ENCODE measurements around the gene ZNF785. TPM values are rescaled to one million over a fixed set of nuclear protein-coding genes. Genes with fewer than 3 reads are reported as not detected.
A peak's percentile ranks its signal among the peaks of the same experiment; 100 is the strongest.

The ZNF785 gene
- total RNA-seq, 1 experiment from 2014 or later, result 16.0 TPM

DNA sequence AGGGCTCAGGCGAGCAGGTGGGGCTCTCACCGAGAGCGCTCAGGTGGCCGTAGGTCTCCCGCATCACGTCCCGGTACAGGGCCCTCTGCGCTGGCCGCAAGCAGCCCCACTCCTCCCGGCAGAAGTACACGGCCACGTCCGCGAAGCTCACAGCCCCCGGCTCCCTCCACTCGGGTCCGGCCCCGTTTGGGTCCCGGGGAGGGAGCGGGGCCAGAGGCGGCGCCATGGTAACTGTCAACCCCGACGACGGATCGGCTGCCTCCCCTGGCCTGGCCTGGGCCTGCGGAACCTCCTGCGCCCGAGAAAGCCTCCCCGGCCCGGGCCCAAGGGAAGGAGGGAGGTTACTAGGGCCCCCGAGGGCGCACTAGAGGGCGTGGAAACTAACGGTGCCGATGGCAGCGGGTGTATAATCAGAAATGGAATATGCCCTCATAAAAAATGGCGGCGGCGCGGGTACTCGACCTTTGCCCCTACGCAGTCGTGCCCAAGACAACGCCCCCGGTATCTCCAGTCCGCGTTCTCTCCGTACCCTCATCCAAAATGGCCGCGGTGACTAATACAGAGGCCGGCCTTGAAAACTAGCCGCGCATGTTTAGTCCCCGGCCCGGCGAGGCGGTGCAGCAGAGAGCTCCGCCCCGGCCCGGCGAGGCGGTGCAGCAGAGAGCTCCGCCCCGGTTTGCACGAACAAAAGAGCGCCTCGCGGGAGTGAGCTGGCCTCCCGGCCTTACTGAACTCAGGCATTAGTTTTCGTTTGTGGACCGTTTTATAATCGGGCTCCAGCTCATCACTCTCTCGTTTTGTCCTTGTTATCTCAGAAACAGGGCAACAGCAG, 27.3 kb downstream of the ZNF785 start, which contains the start of gene ZNF764:
Gene ZNF764 (minus strand): TSS at position 418 of the 832 bp plus-strand sequence. CDS start 192 bp downstream, at position 226.
- ChIA-PET CTCF (interaction anchor here (0.5 to 2.8 kb wide), 19 partner anchors 8 to 446 kb away, joined by 3 to 39 read pairs (median 3); partner anchors contain the start of genes DCTPP1, ZNF688, ZNF689 and ZNF747), POLR2A (interaction anchor here (0.5 to 3.5 kb wide), 12 partner anchors 13 to 655 kb away, joined by 3 to 42 read pairs (median 4); partner anchors contain the start of genes DCTPP1, PRR14, ZNF48 and ZNF688)
- Mint-ChIP-seq H3K27me3 (ENCODE audit: low read depth) (peaks cover 17% of the 10 kb centered on the region), H3K4me1 (peaks cover 29% of the 10 kb centered on the region), H3K4me3 (peak within 1 kb of the TSS; percentile 77), H3K27ac (peak within 1 kb of the TSS; percentile 98), H3K36me3 (peaks cover 16% of the 10 kb centered on the region), H3K9me3 (no peaks in the 10 kb centered on the region)
- peak; percentile 96 for DNase-seq (ENCODE audit: low spot score)
- peak; percentile 94 for ATAC-seq
- TF ChIP-seq, protein P1, sequence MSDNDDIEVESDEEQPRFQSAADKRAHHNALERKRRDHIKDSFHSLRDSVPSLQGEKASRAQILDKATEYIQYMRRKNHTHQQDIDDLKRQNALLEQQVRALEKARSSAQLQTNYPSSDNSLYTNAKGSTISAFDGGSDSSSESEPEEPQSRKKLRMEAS (CRISPR knock-in tag; IDR thresholded peaks at IDR 0.05), result peak; percentile 70
- TF ChIP-seq NR2C2 (CRISPR knock-in tag; IDR thresholded peaks at IDR 0.05) (peak; percentile 91), TEAD1 (CRISPR knock-in tag; IDR thresholded peaks at IDR 0.05) (0 out of 2 replicates have a peak, but pooled peaks have one; percentile 8), FOXP1 (CRISPR knock-in tag; IDR thresholded peaks at IDR 0.05; ENCODE audit: borderline replicate concordance) (peak; percentile 68; the same call in 1 of the 2 replicates), ETV6 (CRISPR knock-in tag; IDR thresholded peaks at IDR 0.05) (peak; percentile 62), SMAD3 (CRISPR knock-in tag; IDR thresholded peaks at IDR 0.05; ENCODE audit: borderline replicate concordance) (no peak), SP1 (CRISPR knock-in tag; conservative IDR thresholded peaks at IDR 0.05) (peak; percentile 80), ZNF532 (CRISPR knock-in tag; IDR thresholded peaks at IDR 0.05; ENCODE audit: borderline replicate concordance) (no peak), ZNF232 (CRISPR knock-in tag; IDR thresholded peaks at IDR 0.05) (0 out of 2 replicates have a peak, but pooled peaks have one; percentile 41)
- TF ChIP-seq, protein P2, sequence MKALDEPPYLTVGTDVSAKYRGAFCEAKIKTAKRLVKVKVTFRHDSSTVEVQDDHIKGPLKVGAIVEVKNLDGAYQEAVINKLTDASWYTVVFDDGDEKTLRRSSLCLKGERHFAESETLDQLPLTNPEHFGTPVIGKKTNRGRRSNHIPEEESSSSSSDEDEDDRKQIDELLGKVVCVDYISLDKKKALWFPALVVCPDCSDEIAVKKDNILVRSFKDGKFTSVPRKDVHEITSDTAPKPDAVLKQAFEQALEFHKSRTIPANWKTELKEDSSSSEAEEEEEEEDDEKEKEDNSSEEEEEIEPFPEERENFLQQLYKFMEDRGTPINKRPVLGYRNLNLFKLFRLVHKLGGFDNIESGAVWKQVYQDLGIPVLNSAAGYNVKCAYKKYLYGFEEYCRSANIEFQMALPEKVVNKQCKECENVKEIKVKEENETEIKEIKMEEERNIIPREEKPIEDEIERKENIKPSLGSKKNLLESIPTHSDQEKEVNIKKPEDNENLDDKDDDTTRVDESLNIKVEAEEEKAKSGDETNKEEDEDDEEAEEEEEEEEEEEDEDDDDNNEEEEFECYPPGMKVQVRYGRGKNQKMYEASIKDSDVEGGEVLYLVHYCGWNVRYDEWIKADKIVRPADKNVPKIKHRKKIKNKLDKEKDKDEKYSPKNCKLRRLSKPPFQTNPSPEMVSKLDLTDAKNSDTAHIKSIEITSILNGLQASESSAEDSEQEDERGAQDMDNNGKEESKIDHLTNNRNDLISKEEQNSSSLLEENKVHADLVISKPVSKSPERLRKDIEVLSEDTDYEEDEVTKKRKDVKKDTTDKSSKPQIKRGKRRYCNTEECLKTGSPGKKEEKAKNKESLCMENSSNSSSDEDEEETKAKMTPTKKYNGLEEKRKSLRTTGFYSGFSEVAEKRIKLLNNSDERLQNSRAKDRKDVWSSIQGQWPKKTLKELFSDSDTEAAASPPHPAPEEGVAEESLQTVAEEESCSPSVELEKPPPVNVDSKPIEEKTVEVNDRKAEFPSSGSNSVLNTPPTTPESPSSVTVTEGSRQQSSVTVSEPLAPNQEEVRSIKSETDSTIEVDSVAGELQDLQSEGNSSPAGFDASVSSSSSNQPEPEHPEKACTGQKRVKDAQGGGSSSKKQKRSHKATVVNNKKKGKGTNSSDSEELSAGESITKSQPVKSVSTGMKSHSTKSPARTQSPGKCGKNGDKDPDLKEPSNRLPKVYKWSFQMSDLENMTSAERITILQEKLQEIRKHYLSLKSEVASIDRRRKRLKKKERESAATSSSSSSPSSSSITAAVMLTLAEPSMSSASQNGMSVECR (CRISPR knock-in tag; IDR thresholded peaks at IDR 0.05; ENCODE audit: borderline replicate concordance), result 0 out of 2 replicates have a peak, but pooled peaks have one; percentile 27
- TF ChIP-seq, protein P3, sequence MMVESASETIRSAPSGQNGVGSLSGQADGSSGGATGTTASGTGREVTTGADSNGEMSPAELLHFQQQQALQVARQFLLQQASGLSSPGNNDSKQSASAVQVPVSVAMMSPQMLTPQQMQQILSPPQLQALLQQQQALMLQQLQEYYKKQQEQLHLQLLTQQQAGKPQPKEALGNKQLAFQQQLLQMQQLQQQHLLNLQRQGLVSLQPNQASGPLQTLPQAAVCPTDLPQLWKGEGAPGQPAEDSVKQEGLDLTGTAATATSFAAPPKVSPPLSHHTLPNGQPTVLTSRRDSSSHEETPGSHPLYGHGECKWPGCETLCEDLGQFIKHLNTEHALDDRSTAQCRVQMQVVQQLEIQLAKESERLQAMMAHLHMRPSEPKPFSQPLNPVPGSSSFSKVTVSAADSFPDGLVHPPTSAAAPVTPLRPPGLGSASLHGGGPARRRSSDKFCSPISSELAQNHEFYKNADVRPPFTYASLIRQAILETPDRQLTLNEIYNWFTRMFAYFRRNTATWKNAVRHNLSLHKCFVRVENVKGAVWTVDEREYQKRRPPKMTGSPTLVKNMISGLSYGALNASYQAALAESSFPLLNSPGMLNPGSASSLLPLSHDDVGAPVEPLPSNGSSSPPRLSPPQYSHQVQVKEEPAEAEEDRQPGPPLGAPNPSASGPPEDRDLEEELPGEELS (CRISPR knock-in tag; IDR thresholded peaks at IDR 0.05), result 0 out of 2 replicates have a peak, but pooled peaks have one; percentile 18
- TF ChIP-seq, protein P4, sequence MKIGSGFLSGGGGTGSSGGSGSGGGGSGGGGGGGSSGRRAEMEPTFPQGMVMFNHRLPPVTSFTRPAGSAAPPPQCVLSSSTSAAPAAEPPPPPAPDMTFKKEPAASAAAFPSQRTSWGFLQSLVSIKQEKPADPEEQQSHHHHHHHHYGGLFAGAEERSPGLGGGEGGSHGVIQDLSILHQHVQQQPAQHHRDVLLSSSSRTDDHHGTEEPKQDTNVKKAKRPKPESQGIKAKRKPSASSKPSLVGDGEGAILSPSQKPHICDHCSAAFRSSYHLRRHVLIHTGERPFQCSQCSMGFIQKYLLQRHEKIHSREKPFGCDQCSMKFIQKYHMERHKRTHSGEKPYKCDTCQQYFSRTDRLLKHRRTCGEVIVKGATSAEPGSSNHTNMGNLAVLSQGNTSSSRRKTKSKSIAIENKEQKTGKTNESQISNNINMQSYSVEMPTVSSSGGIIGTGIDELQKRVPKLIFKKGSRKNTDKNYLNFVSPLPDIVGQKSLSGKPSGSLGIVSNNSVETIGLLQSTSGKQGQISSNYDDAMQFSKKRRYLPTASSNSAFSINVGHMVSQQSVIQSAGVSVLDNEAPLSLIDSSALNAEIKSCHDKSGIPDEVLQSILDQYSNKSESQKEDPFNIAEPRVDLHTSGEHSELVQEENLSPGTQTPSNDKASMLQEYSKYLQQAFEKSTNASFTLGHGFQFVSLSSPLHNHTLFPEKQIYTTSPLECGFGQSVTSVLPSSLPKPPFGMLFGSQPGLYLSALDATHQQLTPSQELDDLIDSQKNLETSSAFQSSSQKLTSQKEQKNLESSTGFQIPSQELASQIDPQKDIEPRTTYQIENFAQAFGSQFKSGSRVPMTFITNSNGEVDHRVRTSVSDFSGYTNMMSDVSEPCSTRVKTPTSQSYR (CRISPR knock-in tag; IDR thresholded peaks at IDR 0.05), result peak; percentile 33; the same call in 1 of the 2 replicates
- TF ChIP-seq, protein P5, sequence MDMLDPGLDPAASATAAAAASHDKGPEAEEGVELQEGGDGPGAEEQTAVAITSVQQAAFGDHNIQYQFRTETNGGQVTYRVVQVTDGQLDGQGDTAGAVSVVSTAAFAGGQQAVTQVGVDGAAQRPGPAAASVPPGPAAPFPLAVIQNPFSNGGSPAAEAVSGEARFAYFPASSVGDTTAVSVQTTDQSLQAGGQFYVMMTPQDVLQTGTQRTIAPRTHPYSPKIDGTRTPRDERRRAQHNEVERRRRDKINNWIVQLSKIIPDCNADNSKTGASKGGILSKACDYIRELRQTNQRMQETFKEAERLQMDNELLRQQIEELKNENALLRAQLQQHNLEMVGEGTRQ (CRISPR knock-in tag; IDR thresholded peaks at IDR 0.05), result no peak; the same call in 1 of the 2 replicates
- TF ChIP-seq, protein P6, sequence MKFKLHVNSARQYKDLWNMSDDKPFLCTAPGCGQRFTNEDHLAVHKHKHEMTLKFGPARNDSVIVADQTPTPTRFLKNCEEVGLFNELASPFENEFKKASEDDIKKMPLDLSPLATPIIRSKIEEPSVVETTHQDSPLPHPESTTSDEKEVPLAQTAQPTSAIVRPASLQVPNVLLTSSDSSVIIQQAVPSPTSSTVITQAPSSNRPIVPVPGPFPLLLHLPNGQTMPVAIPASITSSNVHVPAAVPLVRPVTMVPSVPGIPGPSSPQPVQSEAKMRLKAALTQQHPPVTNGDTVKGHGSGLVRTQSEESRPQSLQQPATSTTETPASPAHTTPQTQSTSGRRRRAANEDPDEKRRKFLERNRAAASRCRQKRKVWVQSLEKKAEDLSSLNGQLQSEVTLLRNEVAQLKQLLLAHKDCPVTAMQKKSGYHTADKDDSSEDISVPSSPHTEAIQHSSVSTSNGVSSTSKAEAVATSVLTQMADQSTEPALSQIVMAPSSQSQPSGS (CRISPR knock-in tag; IDR thresholded peaks at IDR 0.05; ENCODE audit: borderline replicate concordance, low read depth), result 0 out of 2 replicates have a peak, but pooled peaks have one; percentile 37
